Prostate gland (tissue), 2 donors: ENCODE measurements around the gene MNX1. TPM values are rescaled to one million over a fixed set of nuclear protein-coding genes. Genes with fewer than 3 reads are reported as not detected.

Experiments
- DNase-seq: peaks from one replicate; pipeline ENCODE4 v3.0.0-alpha.2; 2019; ENCODE audit warnings: low spot score
- H3K27ac ChIP-seq, 2 donors: fragments of 200-600 bp; sonication (generic); 2 replicates each; pipeline ENCODE4 v1.5.1; 2017 to 2019
- H3K27me3 ChIP-seq: fragments of 200-600 bp; sonication (generic); replicated peaks from 2 replicates; pipeline ENCODE4 v1.5.1; 2019; ENCODE audit not compliant: insufficient read depth
- H3K36me3 ChIP-seq, 2 donors: fragments of 200-600 bp; sonication (generic); 1 replicate in 1 of 2; 2 replicates in 1 of 2; pipeline versions ENCODE4 v1.5.1 to v1.8.1; 2017 to 2019
- H3K4me1 ChIP-seq: fragments of 200-600 bp; sonication (generic); replicated peaks from 2 replicates; pipeline ENCODE4 v1.5.1; 2019
- H3K4me3 ChIP-seq, 2 donors: fragments of 200-600 bp; sonication (generic); 2 replicates each; pipeline ENCODE4 v1.5.1; 2017 to 2019
- H3K9me3 ChIP-seq: fragments of 200-600 bp; sonication (generic); 2 replicates; pipeline ENCODE4 v1.5.1; 2017
- CTCF ChIP-seq, 4 experiments: fragments of 200-600 bp in 2 of 4; fragments of 450-650 bp in 2 of 4; sonication (generic) in 2 of 4; IDR thresholded peaks; 1 replicate in 3 of 4; 2 replicates in 1 of 4; pipeline ENCODE4 v1.5.1; 2016 to 2019; ENCODE audit warnings: antibody characterized with exemption in 4 of 4, mild to moderate bottlenecking in 2 of 4, moderate library complexity in 2 of 4
- POLR2A ChIP-seq: fragments of 450-650 bp; IDR thresholded peaks from one replicate; pipeline ENCODE4 v1.6.1; 2016; ENCODE audit warnings: antibody characterized with exemption, mild to moderate bottlenecking
- POLR2AphosphoS5 ChIP-seq: sonication (generic); formaldehyde crosslinking; IDR thresholded peaks from one replicate; pipeline ENCODE4 v1.6.1; 2017; ENCODE audit warnings: antibody characterized with exemption
- WGBS: methylation state at CpG from one replicate; pipeline ENCODE4 v1.1.5; 2018; 5-methylcytosine and 5-hydroxymethylcytosine counted together
- intact Hi-C: fragments of 100-400 bp; cut with DNase I; formaldehyde crosslinking; loops from one replicate; pipeline ENCODE4 v1.14.2; 2022
- total RNA-seq, 2 donors: library from RNA; depleted of rRNA; stranded (reverse); fragments of >200 nt; gene quantifications; one replicate each; pipeline ENCODE4 v1.1.0, GENCODE V29; 2016

MNX1 gene
- total RNA-seq, 2 donors from 2014 or later = 2.2 to 2.9 TPM

DNA sequence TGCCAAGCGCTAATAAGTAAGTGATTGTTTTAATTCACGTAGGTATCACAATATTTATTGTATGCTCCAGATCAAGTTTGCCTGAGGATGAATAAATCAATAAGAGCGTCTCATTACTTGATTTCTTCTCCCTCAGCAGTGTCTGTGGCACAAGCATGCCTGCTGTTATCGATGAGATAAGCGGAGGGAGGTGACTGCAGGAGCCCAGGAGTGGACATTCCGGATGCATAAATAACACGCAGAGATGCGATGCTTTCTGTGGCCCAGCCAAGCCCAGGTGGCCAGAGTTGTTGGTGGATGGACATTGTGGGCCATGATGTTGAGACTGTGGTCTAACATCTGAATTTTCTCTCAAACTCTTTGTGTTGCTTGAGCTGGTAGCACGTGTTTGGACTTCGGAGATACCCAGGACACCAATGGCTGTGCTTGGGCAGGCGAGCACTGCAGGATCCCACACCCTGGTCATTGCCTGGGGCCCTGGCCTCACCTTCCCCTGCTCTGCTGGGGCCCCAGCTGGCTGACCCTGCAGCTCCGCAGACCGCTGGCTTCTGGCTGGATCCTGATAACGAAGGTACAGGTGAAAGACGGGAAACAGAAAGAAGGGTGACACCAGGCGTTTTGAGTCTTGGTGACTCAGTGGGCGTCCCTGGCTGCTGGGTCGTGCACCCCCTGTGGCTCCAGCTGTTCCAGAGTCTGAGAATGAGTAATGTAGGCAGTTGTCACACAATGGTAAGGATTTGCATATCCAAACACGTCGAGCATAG is 31.2 kb upstream of the MNX1 start:
- no peak overlapping the region for H3K27ac ChIP-seq
- intact Hi-C loops = no loop called here
- no peak overlapping the region for H3K4me3 ChIP-seq
- no peak for DNase-seq
- H3K4me1 ChIP-seq = no peaks in the 10 kb centered on the region
- H3K9me3 ChIP-seq = no peaks in the 10 kb centered on the region
- H3K27me3 ChIP-seq = no peaks in the 10 kb centered on the region
- H3K36me3 ChIP-seq = no peaks in the 10 kb centered on the region
- WGBS = 74% methylated on average over 20 of the region's 20 CpGs
- TF ChIP-seq POLR2AphosphoS5 = no peak
- no peak for TF ChIP-seq CTCF (IDR thresholded peaks at IDR 0.05)
- TF ChIP-seq POLR2A = no peak

DNA sequence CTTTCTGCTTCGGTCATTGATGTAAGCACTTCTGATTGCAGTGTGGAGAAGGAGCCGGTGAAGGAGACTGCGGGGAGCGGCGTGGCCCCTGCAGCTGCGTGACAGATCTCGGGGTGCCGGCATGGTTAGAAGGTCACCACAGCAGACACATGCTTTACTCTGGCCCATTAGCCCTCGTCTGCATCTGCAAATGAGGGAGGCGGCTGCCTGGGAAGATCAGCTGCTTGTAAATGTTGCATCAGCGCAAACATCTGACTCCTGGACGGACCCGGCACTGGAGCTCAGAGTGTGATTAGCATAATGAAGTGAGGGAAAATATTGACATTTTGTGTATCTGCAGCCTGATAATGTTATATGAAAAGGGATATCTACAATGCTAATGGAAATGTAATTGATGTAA is 30.5 kb upstream of the MNX1 start:
- H3K36me3 ChIP-seq = no peaks in the 10 kb centered on the region
- H3K27ac ChIP-seq = no peak overlapping the region
- DNase-seq = no peak
- TF ChIP-seq POLR2A = no peak
- no peak for TF ChIP-seq CTCF (IDR thresholded peaks at IDR 0.05)
- no peak for TF ChIP-seq POLR2AphosphoS5
- 26% methylated on average over 13 of the region's 13 CpGs for WGBS
- no peaks in the 10 kb centered on the region for H3K4me1 ChIP-seq
- H3K4me3 ChIP-seq = no peak overlapping the region
- H3K27me3 ChIP-seq = no peaks in the 10 kb centered on the region
- no peaks in the 10 kb centered on the region for H3K9me3 ChIP-seq
- intact Hi-C loops = no loop called here

DNA sequence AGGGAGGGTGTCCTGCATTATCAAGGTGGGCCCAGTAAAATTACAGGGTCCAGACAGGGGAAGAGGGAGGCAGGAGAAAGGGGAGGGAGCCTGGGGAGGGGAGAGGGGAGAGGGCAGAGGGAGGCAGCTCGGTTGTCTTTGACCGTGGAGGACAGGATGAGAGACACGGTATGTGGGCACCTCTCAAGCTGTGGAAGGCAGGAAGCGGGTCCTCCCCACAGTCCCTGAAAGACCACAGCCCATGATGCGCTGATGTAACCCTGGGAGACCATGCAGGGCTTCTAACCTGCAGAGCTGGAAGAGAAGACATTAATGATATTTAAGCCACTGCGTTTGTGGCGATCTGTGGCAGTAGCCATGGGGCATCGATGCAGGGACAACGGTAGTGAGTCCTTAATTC is 27.2 kb upstream of the MNX1 start:
- TF ChIP-seq POLR2A (no peak), POLR2AphosphoS5 (no peak), CTCF (IDR thresholded peaks at IDR 0.05) (no peak)
- no peaks in the 10 kb centered on the region for H3K4me1 ChIP-seq
- H3K27ac ChIP-seq = no peak overlapping the region
- no peak overlapping the region for H3K4me3 ChIP-seq
- WGBS = 80% methylated on average over 9 of the region's 9 CpGs
- H3K27me3 ChIP-seq = no peaks in the 10 kb centered on the region
- no peaks in the 10 kb centered on the region for H3K36me3 ChIP-seq
- no peak for DNase-seq
- intact Hi-C loops = no loop called here
- no peaks in the 10 kb centered on the region for H3K9me3 ChIP-seq

- intact Hi-C loops = no loop called here
- Histone ChIP-seq H3K27ac (no peak overlapping the region), H3K9me3 (no peaks in the 10 kb centered on the region), H3K4me3 (no peak overlapping the region), H3K36me3 (no peaks in the 10 kb centered on the region), H3K4me1 (no peaks in the 10 kb centered on the region), H3K27me3 (peaks cover 2% of the 10 kb centered on the region)
- no peak for DNase-seq
- TF ChIP-seq CTCF (IDR thresholded peaks at IDR 0.05) (no peak), POLR2A (no peak), POLR2AphosphoS5 (no peak)
- WGBS = 89% methylated on average over 4 of the region's 4 CpGs
These were observed 26.6 kb upstream of the MNX1 start for GRCh38 chr7:157037028-157037427.

DNA sequence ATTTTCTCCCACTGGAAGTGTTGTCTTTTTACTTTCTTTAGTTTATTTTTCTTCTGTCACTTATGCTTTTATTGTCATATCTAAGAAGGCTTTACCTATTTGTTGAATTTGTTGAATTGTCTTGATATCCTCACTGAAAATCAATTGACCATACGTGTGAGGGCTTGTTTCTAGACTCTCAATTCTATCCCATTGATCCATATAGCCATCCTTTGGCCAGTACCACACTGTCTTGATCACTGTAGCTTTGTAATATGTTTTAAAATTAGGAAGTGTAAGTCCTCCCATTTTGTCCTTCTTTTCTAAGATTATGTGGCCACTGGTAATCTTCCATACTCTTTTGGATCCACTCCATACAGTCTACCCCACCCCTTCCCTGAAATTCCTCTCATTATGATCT is 25.5 kb upstream of the MNX1 start:
- no peak overlapping the region for H3K27ac ChIP-seq
- no peak overlapping the region for H3K4me3 ChIP-seq
- no peak for TF ChIP-seq CTCF (IDR thresholded peaks at IDR 0.05)
- TF ChIP-seq POLR2AphosphoS5 = no peak
- intact Hi-C loops = no loop called here
- H3K36me3 ChIP-seq = no peaks in the 10 kb centered on the region
- peaks cover 4% of the 10 kb centered on the region for H3K27me3 ChIP-seq
- DNase-seq = no peak
- no peaks in the 10 kb centered on the region for H3K9me3 ChIP-seq
- H3K4me1 ChIP-seq = no peaks in the 10 kb centered on the region
- 67% methylated on average over 1 of the region's 1 CpG for WGBS
